ENCODE results near the gene TAF3.

DNA sequence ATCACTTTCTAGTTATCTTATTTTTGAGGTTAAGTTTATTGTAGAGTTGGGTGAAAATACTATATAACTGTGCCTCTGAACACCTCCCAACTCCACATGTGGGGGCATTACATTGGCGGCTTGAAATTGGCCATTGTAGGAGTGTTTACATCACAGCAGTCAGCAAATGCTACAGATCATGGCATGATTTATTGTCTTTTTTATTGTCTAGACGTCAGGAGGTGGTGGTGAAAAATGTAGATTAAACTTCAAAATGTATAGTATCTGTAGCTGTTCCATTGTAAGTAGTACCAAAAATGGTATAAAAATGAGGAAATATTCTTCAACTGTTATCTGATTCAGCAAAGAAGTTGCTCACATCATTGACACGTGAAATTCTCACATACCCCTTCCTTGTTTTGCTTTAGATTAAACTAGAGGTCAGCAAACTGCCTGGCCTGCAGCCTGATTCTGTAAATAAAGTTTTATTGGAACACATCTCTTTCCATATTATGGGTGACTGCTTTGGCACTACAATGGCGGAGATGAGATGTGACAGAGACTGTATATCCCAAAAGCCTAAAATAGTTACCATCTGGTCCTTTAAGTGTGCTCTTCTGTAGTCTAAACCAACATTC lies 35.0 kb downstream of the TAF3 start:
- TF ChIP-seq, protein P1, sequence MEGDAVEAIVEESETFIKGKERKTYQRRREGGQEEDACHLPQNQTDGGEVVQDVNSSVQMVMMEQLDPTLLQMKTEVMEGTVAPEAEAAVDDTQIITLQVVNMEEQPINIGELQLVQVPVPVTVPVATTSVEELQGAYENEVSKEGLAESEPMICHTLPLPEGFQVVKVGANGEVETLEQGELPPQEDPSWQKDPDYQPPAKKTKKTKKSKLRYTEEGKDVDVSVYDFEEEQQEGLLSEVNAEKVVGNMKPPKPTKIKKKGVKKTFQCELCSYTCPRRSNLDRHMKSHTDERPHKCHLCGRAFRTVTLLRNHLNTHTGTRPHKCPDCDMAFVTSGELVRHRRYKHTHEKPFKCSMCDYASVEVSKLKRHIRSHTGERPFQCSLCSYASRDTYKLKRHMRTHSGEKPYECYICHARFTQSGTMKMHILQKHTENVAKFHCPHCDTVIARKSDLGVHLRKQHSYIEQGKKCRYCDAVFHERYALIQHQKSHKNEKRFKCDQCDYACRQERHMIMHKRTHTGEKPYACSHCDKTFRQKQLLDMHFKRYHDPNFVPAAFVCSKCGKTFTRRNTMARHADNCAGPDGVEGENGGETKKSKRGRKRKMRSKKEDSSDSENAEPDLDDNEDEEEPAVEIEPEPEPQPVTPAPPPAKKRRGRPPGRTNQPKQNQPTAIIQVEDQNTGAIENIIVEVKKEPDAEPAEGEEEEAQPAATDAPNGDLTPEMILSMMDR (IDR thresholded peaks at IDR 0.05), result no peak
- TF ChIP-seq EZH2 (IDR thresholded peaks at IDR 0.05) (no peak), EZH2phosphoT487 (IDR thresholded peaks at IDR 0.05) (no peak)

Measured in neural progenitor cell (in vitro differentiated cells).